HCT116 (cell line): ENCODE results near the gene CCBE1. TPM values are rescaled to one million over a fixed set of nuclear protein-coding genes. Genes with fewer than 3 reads are reported as not detected.

Source experiments
- ATAC-seq: fragments of 200-7000 bp; cut with Tn5 transposase; 2 replicates; pipeline ENCODE4 v1.9.1; 2020; ENCODE audit warnings: mild to moderate bottlenecking, moderate library complexity
- BruUV-seq: library from RNA; stranded (reverse); fragments of 400-500 nt; replicated peaks from 2 replicates; lab custom pipeline; 2021; lab: Mats Ljungman, UMichigan
- CTCF ChIA-PET: fragments of 300-600 bp; sonication (Branson Sonifier 250); formaldehyde crosslinking; loops from one replicate; lab custom pipeline; 2021; ENCODE audit warnings: antibody characterized with exemption; lab: Charles Lee
- POLR2A ChIA-PET: fragments of 300-600, 350-600 bp; sonication (Branson Sonifier 250); formaldehyde crosslinking; loops from one replicate; lab custom pipeline; 2021; ENCODE audit warnings: antibody characterized with exemption; lab: Charles Lee
- RAD21 ChIA-PET, 2 experiments: fragments of 300-600 bp; sonication (Branson Sonifier 250); formaldehyde crosslinking; loops; one replicate each; lab custom pipeline; 2023; ENCODE audit warnings: low total read pairs in 2 of 2; ENCODE audit not compliant: uncharacterized antibody in 2 of 2, unreplicated experiment in 2 of 2, low non-redundant PET in 1 of 2; lab: Charles Lee
- DNase-seq: peaks from one replicate; pipeline ENCODE4 v3.0.0-alpha.2; 2010; ENCODE audit warnings: low read depth, low spot score
- H2AFZ ChIP-seq: fragments of 200-600 bp; shearing (Covaris generic), sonication (generic); 2 replicates; pipeline ENCODE4 v1.6.1; 2017; ENCODE audit warnings: low read depth, mixed run types, mixed read lengths, antibody characterized with exemption, low read length; ENCODE audit not compliant: poor library complexity, severe bottlenecking
- H3K27ac ChIP-seq: 2 replicates; pipeline ENCODE4 v1.5.1; 2012; ENCODE audit warnings: low read depth, low read length
- H3K27me3 ChIP-seq: fragments of 200-600 bp; sonication (generic); 2 replicates; pipeline ENCODE4 v1.6.1; 2016; ENCODE audit warnings: mixed run types, low read length, mixed read lengths; ENCODE audit not compliant: insufficient read depth
- H3K36me3 ChIP-seq, 2 experiments: fragments of 200-500 bp in 1 of 2; fragments of 200-600 bp in 1 of 2; sonication (Bioruptor generic) in 1 of 2; sonication (generic) in 1 of 2; 2 replicates each; pipeline versions ENCODE4 v1.5.1 to v1.6.1; 2014 to 2016; ENCODE audit warnings: low read length in 2 of 2, inconsistent platforms in 1 of 2, mixed read lengths in 1 of 2, mixed run types in 1 of 2; ENCODE audit not compliant: insufficient read depth in 2 of 2, control insufficient read depth in 1 of 2
- H3K4me1 ChIP-seq, 2 experiments: fragments of 200-600 bp in 1 of 2; sonication (generic) in 1 of 2; 2 replicates each; pipeline versions ENCODE4 v1.5.1 to v1.6.1; 2012 to 2017; ENCODE audit warnings: low read length in 2 of 2, inconsistent platforms in 1 of 2, mild to moderate bottlenecking in 1 of 2, mixed read lengths in 1 of 2, mixed run types in 1 of 2, moderate library complexity in 1 of 2; ENCODE audit not compliant: insufficient read depth in 2 of 2, control insufficient read depth in 1 of 2
- H3K4me2 ChIP-seq: fragments of 200-600 bp; sonication (generic); 2 replicates; pipeline ENCODE4 v1.6.1; 2017; ENCODE audit warnings: mixed run types, low read length, mixed read lengths
- H3K4me3 ChIP-seq, 2 experiments: fragments of 200-600 bp in 1 of 2; sonication (generic) in 1 of 2; replicated peaks in 1 of 2; 2 replicates each; pipeline ENCODE4 v1.5.1; 2011 to 2016; ENCODE audit warnings: low read length in 2 of 2, control low read depth in 1 of 2, low read depth in 1 of 2, mild to moderate bottlenecking in 1 of 2, mixed read lengths in 1 of 2, mixed run types in 1 of 2
- H3K79me2 ChIP-seq: fragments of 200-600 bp; sonication (generic); 2 replicates; pipeline ENCODE4 v1.6.1; 2017; ENCODE audit warnings: mild to moderate bottlenecking, mixed run types, low read length, moderate library complexity, mixed read lengths; ENCODE audit not compliant: insufficient read depth
- H3K9ac ChIP-seq: fragments of 200-600 bp; sonication (generic); 2 replicates; pipeline ENCODE4 v1.6.1; 2016; ENCODE audit warnings: low read length, mixed read lengths
- H3K9me2 ChIP-seq: fragments of 200-600 bp; sonication (generic), shearing (Covaris generic); 2 replicates; pipeline ENCODE4 v1.6.1; 2017; ENCODE audit warnings: mixed run types, mild to moderate bottlenecking, moderate library complexity; ENCODE audit not compliant: insufficient read depth
- H3K9me3 ChIP-seq, 2 experiments: fragments of 200-500 bp in 1 of 2; fragments of 200-600 bp in 1 of 2; sonication (Bioruptor generic) in 1 of 2; sonication (generic) in 1 of 2; 2 replicates each; pipeline ENCODE4 v1.6.1; 2014 to 2017; ENCODE audit warnings: low read length in 2 of 2, mixed read lengths in 2 of 2, inconsistent platforms in 1 of 2, low read depth in 1 of 2, mild to moderate bottlenecking in 1 of 2, mixed run types in 1 of 2, moderate library complexity in 1 of 2; ENCODE audit not compliant: control insufficient read depth in 1 of 2, insufficient read depth in 1 of 2
- H4K20me1 ChIP-seq: fragments of 200-600 bp; sonication (generic), shearing (Covaris generic); 2 replicates; pipeline ENCODE4 v1.6.1; 2017; ENCODE audit warnings: mixed run types, mild to moderate bottlenecking, moderate library complexity; ENCODE audit not compliant: insufficient read depth
- CEBPB ChIP-seq: IDR thresholded peaks from 2 replicates; pipeline ENCODE4 v1.6.1; 2012; ENCODE audit warnings: low read depth
- EGR1 ChIP-seq: IDR thresholded peaks from 2 replicates; pipeline ENCODE4 v1.6.1; 2012; ENCODE audit warnings: low read depth
- ELF1 ChIP-seq: IDR thresholded peaks from 2 replicates; pipeline ENCODE4 v1.6.1; 2012; ENCODE audit warnings: low read depth, borderline replicate concordance
- EZH2phosphoT487 ChIP-seq: fragments of 200-600 bp; IDR thresholded peaks from 2 replicates; pipeline ENCODE4 v1.6.1; 2018; ENCODE audit warnings: antibody characterized with exemption, borderline replicate concordance
- FOSL1 ChIP-seq: IDR thresholded peaks from 2 replicates; pipeline ENCODE4 v1.6.1; 2012; ENCODE audit warnings: low read depth
- MAX ChIP-seq: IDR thresholded peaks from 2 replicates; pipeline ENCODE4 v1.6.1; 2012
- POLR2AphosphoS5 ChIP-seq: IDR thresholded peaks from 2 replicates; pipeline ENCODE4 v1.6.1; 2011; ENCODE audit warnings: mild to moderate bottlenecking, low read depth, low read length, moderate library complexity
- REST ChIP-seq: IDR thresholded peaks from 2 replicates; pipeline ENCODE4 v1.6.1; 2012; ENCODE audit warnings: low read depth
- SP1 ChIP-seq: IDR thresholded peaks from 2 replicates; pipeline ENCODE4 v1.6.1; 2012; ENCODE audit warnings: low read depth
- SRF ChIP-seq: IDR thresholded peaks from 2 replicates; pipeline ENCODE4 v1.6.1; 2012; ENCODE audit warnings: low read depth
- TCF7L2 ChIP-seq: IDR thresholded peaks from 2 replicates; pipeline ENCODE4 v1.7.0; 2011; ENCODE audit warnings: borderline replicate concordance, inconsistent platforms; ENCODE audit not compliant: insufficient read depth, insufficient read length; ENCODE audit errors: extremely low read depth
- YY1 ChIP-seq: IDR thresholded peaks from 2 replicates; pipeline ENCODE4 v1.6.1; 2011; ENCODE audit warnings: low read length, low read depth, moderate library complexity, mild to moderate bottlenecking; ENCODE audit not compliant: insufficient replicate concordance; ENCODE audit errors: extremely low read depth
- ZFX ChIP-seq: fragments of 450-650 bp; IDR thresholded peaks from 2 replicates; pipeline ENCODE4 v1.6.1; 2017
- ZNF274 ChIP-seq: fragments of 200-500 bp; sonication (Bioruptor generic); IDR thresholded peaks from 2 replicates; pipeline ENCODE4 v1.6.1; 2014; ENCODE audit warnings: mild to moderate bottlenecking, low read depth, low read length, inconsistent platforms
- intact Hi-C: fragments of 100-400 bp; cut with micrococcal nuclease; formaldehyde crosslinking; loops from 2 replicates; pipeline ENCODE4 v1.10.0; 2022
- total RNA-seq: library from RNA; stranded (reverse); gene quantifications from one replicate; pipeline ENCODE4 v1.2.1, GENCODE V29; 2021; ENCODE audit not compliant: unreplicated experiment
- TF ChIP-seq, protein P1 (sequence below): IDR thresholded peaks from 2 replicates; pipeline ENCODE4 v1.6.1; 2012
- TF ChIP-seq, protein P2 (sequence below): IDR thresholded peaks from 2 replicates; pipeline ENCODE4 v1.6.1; 2011; ENCODE audit warnings: mild to moderate bottlenecking, low read length, moderate library complexity; ENCODE audit not compliant: insufficient replicate concordance; ENCODE audit errors: extremely low read depth
- TF ChIP-seq, protein P3 (sequence below), 3 experiments: fragments of 200-600 bp in 1 of 3; sonication (generic) in 1 of 3; IDR thresholded peaks in 2 of 3; conservative IDR thresholded peaks in 1 of 3; 2 replicates each; pipeline ENCODE4 v1.5.1; 2012 to 2017; ENCODE audit warnings: low read depth in 2 of 3, low read length in 2 of 3, antibody characterized with exemption in 1 of 3, borderline replicate concordance in 1 of 3, control low read depth in 1 of 3, mild to moderate bottlenecking in 1 of 3, mixed read lengths in 1 of 3, mixed run types in 1 of 3, moderate library complexity in 1 of 3; ENCODE audit not compliant: insufficient read depth in 1 of 3

Gene CCBE1
- total RNA-seq, 1 experiment from 2014 or later, result 0.84 TPM

DNA sequence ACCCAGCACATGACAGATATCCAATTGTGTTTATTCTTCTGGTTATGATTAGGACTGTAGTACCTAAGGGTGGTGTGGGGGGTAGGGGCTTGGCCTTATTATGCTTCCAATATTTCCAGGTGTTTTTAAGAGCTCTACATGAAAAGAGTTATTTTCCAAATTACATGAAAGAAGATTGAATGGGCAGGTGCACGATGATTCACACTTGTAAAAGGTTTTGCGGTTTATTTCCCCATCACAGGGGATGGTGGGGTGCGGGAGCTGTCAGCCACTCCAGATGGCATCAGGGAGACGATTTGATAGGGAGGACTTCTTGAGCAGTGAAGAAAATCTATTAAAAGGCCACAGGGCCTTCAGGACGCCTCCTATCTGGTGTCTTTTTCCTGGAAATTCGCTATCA lies 15.1 kb upstream of the CCBE1 start:
- ATAC-seq, result no peak
- Histone ChIP-seq H3K79me2 (no peaks in the 10 kb centered on the region), H4K20me1 (no peaks in the 10 kb centered on the region), H3K9me2 (no peaks in the 10 kb centered on the region), H3K27me3 (no peaks in the 10 kb centered on the region), H3K4me3 (no peak overlapping the region), H2AFZ (no peak overlapping the region), H3K9me3 (no peaks in the 10 kb centered on the region), H3K4me1 (peaks cover 0 to 7% of the 10 kb centered on the region in 2 experiments; a peak in 2 of 4 replicates), H3K36me3 (no peaks in the 10 kb centered on the region), H3K9ac (no peak overlapping the region), H3K4me2 (no peak overlapping the region), H3K27ac (no peak overlapping the region)
- ChIA-PET RAD21 (no interaction called here), CTCF (interaction anchor here (2.3 kb wide), 1 partner anchor 15 kb away, joined by 10 read pairs; the partner anchor contains the start of gene CCBE1), POLR2A (no interaction called here)
- intact Hi-C loops, result no loop called here
- BruUV-seq, result no TSS peak
- no peak for DNase-seq
- TF ChIP-seq ELF1 (no peak), ZNF274 (no peak), EZH2phosphoT487 (no peak), YY1 (no peak), EGR1 (no peak), POLR2AphosphoS5 (no peak), REST (no peak), SP1 (no peak), FOSL1 (no peak), CEBPB (no peak), ZFX (no peak), TCF7L2 (no peak), SRF (no peak), MAX (no peak)
- TF ChIP-seq, protein P1, sequence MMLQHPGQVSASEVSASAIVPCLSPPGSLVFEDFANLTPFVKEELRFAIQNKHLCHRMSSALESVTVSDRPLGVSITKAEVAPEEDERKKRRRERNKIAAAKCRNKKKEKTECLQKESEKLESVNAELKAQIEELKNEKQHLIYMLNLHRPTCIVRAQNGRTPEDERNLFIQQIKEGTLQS, result no peak
- TF ChIP-seq, protein P2, sequence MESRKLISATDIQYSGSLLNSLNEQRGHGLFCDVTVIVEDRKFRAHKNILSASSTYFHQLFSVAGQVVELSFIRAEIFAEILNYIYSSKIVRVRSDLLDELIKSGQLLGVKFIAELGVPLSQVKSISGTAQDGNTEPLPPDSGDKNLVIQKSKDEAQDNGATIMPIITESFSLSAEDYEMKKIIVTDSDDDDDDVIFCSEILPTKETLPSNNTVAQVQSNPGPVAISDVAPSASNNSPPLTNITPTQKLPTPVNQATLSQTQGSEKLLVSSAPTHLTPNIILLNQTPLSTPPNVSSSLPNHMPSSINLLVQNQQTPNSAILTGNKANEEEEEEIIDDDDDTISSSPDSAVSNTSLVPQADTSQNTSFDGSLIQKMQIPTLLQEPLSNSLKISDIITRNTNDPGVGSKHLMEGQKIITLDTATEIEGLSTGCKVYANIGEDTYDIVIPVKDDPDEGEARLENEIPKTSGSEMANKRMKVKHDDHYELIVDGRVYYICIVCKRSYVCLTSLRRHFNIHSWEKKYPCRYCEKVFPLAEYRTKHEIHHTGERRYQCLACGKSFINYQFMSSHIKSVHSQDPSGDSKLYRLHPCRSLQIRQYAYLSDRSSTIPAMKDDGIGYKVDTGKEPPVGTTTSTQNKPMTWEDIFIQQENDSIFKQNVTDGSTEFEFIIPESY, result no peak
- TF ChIP-seq, protein P3, sequence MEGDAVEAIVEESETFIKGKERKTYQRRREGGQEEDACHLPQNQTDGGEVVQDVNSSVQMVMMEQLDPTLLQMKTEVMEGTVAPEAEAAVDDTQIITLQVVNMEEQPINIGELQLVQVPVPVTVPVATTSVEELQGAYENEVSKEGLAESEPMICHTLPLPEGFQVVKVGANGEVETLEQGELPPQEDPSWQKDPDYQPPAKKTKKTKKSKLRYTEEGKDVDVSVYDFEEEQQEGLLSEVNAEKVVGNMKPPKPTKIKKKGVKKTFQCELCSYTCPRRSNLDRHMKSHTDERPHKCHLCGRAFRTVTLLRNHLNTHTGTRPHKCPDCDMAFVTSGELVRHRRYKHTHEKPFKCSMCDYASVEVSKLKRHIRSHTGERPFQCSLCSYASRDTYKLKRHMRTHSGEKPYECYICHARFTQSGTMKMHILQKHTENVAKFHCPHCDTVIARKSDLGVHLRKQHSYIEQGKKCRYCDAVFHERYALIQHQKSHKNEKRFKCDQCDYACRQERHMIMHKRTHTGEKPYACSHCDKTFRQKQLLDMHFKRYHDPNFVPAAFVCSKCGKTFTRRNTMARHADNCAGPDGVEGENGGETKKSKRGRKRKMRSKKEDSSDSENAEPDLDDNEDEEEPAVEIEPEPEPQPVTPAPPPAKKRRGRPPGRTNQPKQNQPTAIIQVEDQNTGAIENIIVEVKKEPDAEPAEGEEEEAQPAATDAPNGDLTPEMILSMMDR (IDR thresholded peaks at IDR 0.05 in 2 of 3, conservative IDR thresholded peaks at IDR 0.05 in 1 of 3; ENCODE audit: borderline replicate concordance in 1 of 3, insufficient read depth in 1 of 3, low read depth in 2 of 3, low read length in 2 of 3), result no peak
